BLaER1 treated with 17β-estradiol and CSF1 and Interleukin-3, amounts not matched to agents 10 nM and 100 nM (cell line): Measurements from ENCODE around the gene C21orf91.

Experiments used
- H3K27ac ChIP-seq, 11 experiments: shearing (Covaris generic); formaldehyde crosslinking; 2 replicates each; pipeline ENCODE4 v1.8.1; 2022
- H3K27me3 ChIP-seq, 11 experiments: shearing (Covaris generic); formaldehyde crosslinking; 2 replicates each; pipeline ENCODE4 v1.8.1; 2022
- H3K36me3 ChIP-seq, 11 experiments: shearing (Covaris generic); formaldehyde crosslinking; 2 replicates each; pipeline ENCODE4 v1.8.1; 2022
- H3K4me1 ChIP-seq, 10 experiments: shearing (Covaris generic); formaldehyde crosslinking; 2 replicates each; pipeline ENCODE4 v1.8.1; 2022
- H3K4me2 ChIP-seq, 11 experiments: shearing (Covaris generic); formaldehyde crosslinking; 2 replicates each; pipeline ENCODE4 v1.8.1; 2022
- H3K4me3 ChIP-seq, 10 experiments: shearing (Covaris generic); formaldehyde crosslinking; 2 replicates each; pipeline ENCODE4 v1.8.1; 2022
- H3K9ac ChIP-seq, 11 experiments: shearing (Covaris generic); formaldehyde crosslinking; 2 replicates each; pipeline ENCODE4 v1.8.1; 2022
- H3K9me3 ChIP-seq, 11 experiments: shearing (Covaris generic); formaldehyde crosslinking; replicated peaks in 1 of 11; 2 replicates each; pipeline ENCODE4 v1.8.1; 2022
- H4K20me1 ChIP-seq, 11 experiments: shearing (Covaris generic); formaldehyde crosslinking; 2 replicates each; pipeline ENCODE4 v1.8.1; 2022
- Cebpa-rat ChIP-seq, 11 experiments: shearing (Covaris generic); IDR thresholded peaks; 2 replicates each; pipeline ENCODE4 v1.8.1; 2022

The C21orf91 gene

DNA sequence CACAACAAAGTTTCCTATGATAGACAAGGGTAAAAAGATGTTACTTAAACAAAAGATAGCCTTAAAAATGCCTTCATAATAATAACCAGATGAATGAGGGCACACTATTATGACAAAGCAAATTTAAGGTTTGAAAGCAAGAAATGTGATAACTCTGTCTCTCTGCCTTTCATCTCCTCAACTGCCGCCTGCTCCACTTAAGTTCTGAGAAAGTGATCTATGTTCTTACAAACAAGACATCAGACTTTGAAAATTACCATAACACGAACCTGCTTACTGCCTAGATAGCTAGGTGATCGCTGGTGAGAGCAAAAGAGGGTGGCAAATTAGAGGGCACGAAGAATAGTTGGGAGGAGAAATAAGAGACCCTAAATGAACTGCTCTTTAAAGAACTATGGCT, 13.2 kb downstream of the C21orf91 start:
- no peak for TF ChIP-seq Cebpa-rat (IDR thresholded peaks at IDR 0.05)
- peaks cover 44 to 61% (median 52%) of the 10 kb centered on the region in 11 experiments for H3K9me3 ChIP-seq
- peaks cover 0 to 5% (median 0%) of the 10 kb centered on the region in 11 experiments; a peak in 2 of 22 replicates for H3K27me3 ChIP-seq
- H4K20me1 ChIP-seq = peaks cover 0 to 13% (median 6%) of the 10 kb centered on the region in 11 experiments; a peak in 7 of 22 replicates
- peaks cover 54 to 93% (median 81%) of the 10 kb centered on the region in 11 experiments for H3K36me3 ChIP-seq
- peaks cover 0 to 15% (median 0%) of the 10 kb centered on the region in 10 experiments; a peak in 7 of 20 replicates for H3K4me1 ChIP-seq
- H3K4me3 ChIP-seq = no peak overlapping the region
- no peak overlapping the region for H3K9ac ChIP-seq
- H3K27ac ChIP-seq = no peak overlapping the region
- H3K4me2 ChIP-seq = no peak overlapping the region

DNA sequence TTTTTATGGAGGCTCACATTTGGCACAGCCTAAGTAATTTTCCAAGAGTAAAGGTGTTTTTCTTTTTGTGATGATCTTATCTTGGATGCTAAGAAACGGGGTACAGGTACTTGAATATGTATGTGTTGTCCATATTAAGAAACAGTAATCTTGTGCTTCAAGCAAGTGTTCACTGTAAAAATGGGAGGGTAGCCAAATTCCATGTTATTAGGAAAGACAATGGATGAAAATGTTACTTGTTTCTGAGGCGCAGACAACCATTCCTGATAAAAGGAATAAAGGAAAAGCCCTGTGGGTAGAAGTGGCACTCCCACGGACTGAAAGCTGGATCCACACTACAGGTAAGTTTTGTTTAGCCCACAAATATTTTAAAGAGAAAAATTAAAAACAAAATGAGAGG, 15.6 kb downstream of the C21orf91 start:
- Histone ChIP-seq H3K27ac (no peak overlapping the region), H3K4me1 (peaks cover 0 to 15% (median 0%) of the 10 kb centered on the region in 10 experiments; a peak in 7 of 20 replicates), H4K20me1 (peaks cover 0 to 22% (median 11%) of the 10 kb centered on the region in 11 experiments; a peak in 11 of 22 replicates), H3K4me2 (peak overlapping the region in 3 of 11 experiments; percentile 36 to 58 (median 56); a peak in 6 of 22 replicates), H3K4me3 (no peak overlapping the region), H3K9ac (no peak overlapping the region), H3K9me3 (peaks cover 22 to 36% (median 28%) of the 10 kb centered on the region in 11 experiments), H3K27me3 (peaks cover 0 to 5% (median 0%) of the 10 kb centered on the region in 11 experiments; a peak in 2 of 22 replicates), H3K36me3 (peaks cover 31 to 71% (median 62%) of the 10 kb centered on the region in 11 experiments)
- no peak for TF ChIP-seq Cebpa-rat (IDR thresholded peaks at IDR 0.05)

DNA sequence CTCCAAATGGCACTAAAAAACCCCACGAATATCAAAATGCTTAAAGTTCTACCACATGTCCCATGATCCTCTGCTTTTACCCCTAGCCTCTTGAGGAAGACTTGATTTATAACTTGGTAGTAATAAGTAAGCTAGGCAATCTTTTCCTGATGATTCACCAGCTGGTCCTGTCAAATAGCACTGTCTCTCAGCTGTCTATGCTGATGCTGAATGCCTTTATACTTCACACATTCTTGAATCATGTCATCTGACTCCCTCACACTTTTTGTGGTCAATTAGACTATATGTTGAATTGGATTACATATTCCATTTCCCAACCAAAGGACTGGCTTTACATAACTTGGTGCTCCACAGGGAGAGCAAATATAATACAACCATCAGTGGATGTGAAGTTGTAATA, 16.6 kb downstream of the C21orf91 start:
- H3K36me3 ChIP-seq = peaks cover 22 to 61% (median 53%) of the 10 kb centered on the region in 11 experiments

DNA sequence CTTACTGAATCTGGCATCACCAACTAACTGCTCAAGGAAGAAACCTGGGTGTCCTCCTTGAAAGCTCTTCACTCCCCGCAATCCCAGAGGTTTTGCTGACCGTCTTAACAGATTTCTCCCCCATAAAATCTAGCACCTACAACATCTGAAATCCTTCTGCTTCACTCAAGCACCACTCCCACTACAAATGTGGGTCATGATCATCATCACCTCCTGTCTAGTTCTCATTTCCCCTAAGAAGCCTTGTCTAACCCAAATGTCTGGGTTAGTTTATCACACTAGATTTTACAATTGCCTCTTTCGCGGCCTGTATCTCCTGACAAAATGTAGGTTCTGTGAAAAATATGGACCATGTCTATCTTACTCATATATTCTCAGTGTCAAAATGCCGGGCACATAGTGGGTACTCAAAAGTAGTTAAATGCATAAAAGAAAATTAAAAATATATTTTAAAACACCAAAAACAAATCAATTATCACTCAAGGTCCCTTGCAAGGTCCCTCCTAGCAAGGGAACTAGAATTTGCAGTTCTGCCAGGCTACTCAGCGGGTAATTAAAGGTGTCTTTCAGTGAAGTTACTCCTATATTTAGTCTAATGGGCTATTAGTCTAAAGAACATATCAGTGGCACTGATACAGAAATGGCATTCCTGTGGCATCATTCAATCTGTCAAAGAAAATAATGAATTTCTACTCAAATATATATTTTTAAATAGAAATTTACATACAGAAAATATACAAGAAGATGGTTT, 19.6 kb downstream of the C21orf91 start:
- Histone ChIP-seq H3K4me2 (no peak overlapping the region), H3K36me3 (peaks cover 6 to 64% (median 50%) of the 10 kb centered on the region in 11 experiments; a peak in 21 of 22 replicates), H3K4me1 (peaks cover 0 to 31% (median 8%) of the 10 kb centered on the region in 10 experiments; a peak in 12 of 20 replicates), H3K27ac (no peak overlapping the region), H3K27me3 (peaks cover 0 to 5% (median 0%) of the 10 kb centered on the region in 11 experiments; a peak in 2 of 22 replicates), H4K20me1 (peaks cover 0 to 24% (median 11%) of the 10 kb centered on the region in 11 experiments; a peak in 11 of 22 replicates), H3K9me3 (peaks cover 0 to 12% (median 6%) of the 10 kb centered on the region in 11 experiments; a peak in 13 of 22 replicates), H3K9ac (no peak overlapping the region), H3K4me3 (no peak overlapping the region)
- no peak for TF ChIP-seq Cebpa-rat (IDR thresholded peaks at IDR 0.05)

More for the DNA sequence above, 16.6 kb downstream of the C21orf91 start:
- Histone ChIP-seq H3K27me3 (peaks cover 0 to 5% (median 0%) of the 10 kb centered on the region in 11 experiments; a peak in 2 of 22 replicates), H3K9ac (no peak overlapping the region), H3K4me2 (no peak overlapping the region), H3K27ac (no peak overlapping the region), H3K4me3 (no peak overlapping the region), H3K9me3 (peaks cover 12 to 27% (median 19%) of the 10 kb centered on the region in 11 experiments), H3K4me1 (peaks cover 0 to 22% (median 0%) of the 10 kb centered on the region in 10 experiments; a peak in 7 of 20 replicates), H4K20me1 (peaks cover 0 to 26% (median 11%) of the 10 kb centered on the region in 11 experiments; a peak in 11 of 22 replicates)
- TF ChIP-seq Cebpa-rat (IDR thresholded peaks at IDR 0.05) = no peak

DNA sequence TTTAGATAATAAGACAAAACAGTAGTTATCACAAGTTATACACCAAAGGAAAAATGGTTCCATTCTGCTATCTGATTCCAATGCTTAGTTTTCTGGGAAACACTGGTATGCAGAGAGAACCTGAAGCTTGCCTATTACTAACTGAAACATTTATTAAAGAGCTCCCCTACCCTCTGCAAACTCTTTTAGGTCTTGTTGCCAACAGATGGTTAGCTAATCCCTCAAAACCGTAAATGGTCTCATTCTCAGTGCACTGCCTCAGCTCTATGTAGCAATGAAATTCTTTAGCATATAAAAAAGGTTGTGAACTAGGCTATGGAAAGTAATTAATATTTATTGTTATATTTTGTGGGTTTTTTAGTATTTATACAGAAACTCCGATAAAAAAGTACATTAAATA, 20.4 kb downstream of the C21orf91 start:
- Histone ChIP-seq H3K4me3 (no peak overlapping the region), H3K4me2 (no peak overlapping the region), H3K27me3 (peaks cover 0 to 5% (median 0%) of the 10 kb centered on the region in 11 experiments; a peak in 2 of 22 replicates), H3K27ac (no peak overlapping the region), H3K36me3 (peaks cover 6 to 68% (median 49%) of the 10 kb centered on the region in 11 experiments; a peak in 21 of 22 replicates), H3K9me3 (peaks cover 0 to 12% (median 6%) of the 10 kb centered on the region in 11 experiments; a peak in 13 of 22 replicates), H3K4me1 (peaks cover 0 to 30% (median 13%) of the 10 kb centered on the region in 10 experiments; a peak in 13 of 20 replicates), H4K20me1 (peaks cover 0 to 24% (median 10%) of the 10 kb centered on the region in 11 experiments; a peak in 11 of 22 replicates), H3K9ac (no peak overlapping the region)
- TF ChIP-seq Cebpa-rat (IDR thresholded peaks at IDR 0.05) = no peak

DNA sequence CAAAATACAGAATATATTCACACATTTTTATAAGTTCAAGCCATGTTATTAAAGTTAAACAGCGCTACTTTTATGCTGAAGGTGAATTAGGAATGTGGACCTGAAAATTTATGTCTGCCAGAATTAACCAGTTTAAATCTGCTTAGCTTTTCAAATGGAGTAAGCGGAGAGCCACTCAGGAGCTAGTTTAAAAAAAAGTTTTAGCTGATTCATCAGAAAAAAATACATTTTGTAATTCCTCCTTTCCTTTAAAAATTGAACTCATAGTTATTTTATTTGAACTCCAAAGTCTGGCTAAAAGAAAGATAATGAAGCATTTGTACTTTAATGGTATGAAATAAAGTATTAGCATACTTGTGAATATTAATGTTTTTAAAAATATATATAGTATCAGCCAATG, 21.2 kb downstream of the C21orf91 start:
- Histone ChIP-seq H3K27me3 (peaks cover 0 to 5% (median 0%) of the 10 kb centered on the region in 11 experiments; a peak in 2 of 22 replicates), H3K4me2 (peak overlapping the region in 1 of 11 experiments; percentile 23; a peak in 1 of 22 replicates), H3K36me3 (peaks cover 9 to 68% (median 48%) of the 10 kb centered on the region in 11 experiments; a peak in 21 of 22 replicates), H4K20me1 (peaks cover 0 to 22% (median 6%) of the 10 kb centered on the region in 11 experiments; a peak in 9 of 22 replicates), H3K4me1 (peaks cover 0 to 31% (median 16%) of the 10 kb centered on the region in 10 experiments; a peak in 12 of 20 replicates), H3K27ac (no peak overlapping the region), H3K4me3 (no peak overlapping the region), H3K9me3 (peaks cover 0 to 12% (median 6%) of the 10 kb centered on the region in 11 experiments; a peak in 12 of 22 replicates), H3K9ac (no peak overlapping the region)
- TF ChIP-seq Cebpa-rat (IDR thresholded peaks at IDR 0.05) = no peak

DNA sequence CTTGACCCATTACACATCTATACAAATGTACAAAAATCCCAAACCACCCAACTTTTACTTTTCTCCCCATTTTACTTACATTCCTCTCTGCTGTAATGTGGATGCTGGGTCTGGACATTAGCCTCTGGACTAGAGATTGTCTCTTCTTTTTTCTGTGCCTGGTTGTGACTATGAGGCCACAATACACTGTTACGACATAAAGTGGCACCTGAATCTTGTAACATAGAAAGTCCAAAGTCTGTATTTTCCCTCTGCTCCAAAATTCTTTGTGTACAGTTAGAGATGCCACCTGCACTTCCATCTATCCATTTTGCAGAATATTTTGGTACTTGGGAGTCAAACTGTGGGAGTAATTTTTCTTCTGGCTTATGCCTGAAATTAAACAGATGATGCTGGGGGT, 22.7 kb downstream of the C21orf91 start:
- TF ChIP-seq Cebpa-rat (IDR thresholded peaks at IDR 0.05) = no peak
- peaks cover 0 to 31% (median 16%) of the 10 kb centered on the region in 10 experiments; a peak in 12 of 20 replicates for H3K4me1 ChIP-seq
- no peaks in the 10 kb centered on the region for H3K27me3 ChIP-seq
- H3K27ac ChIP-seq = no peak overlapping the region
- H3K9me3 ChIP-seq = peaks cover 0 to 7% (median 0%) of the 10 kb centered on the region in 11 experiments; a peak in 6 of 22 replicates
- no peak overlapping the region for H3K4me2 ChIP-seq
- H3K36me3 ChIP-seq = peaks cover 8 to 70% (median 51%) of the 10 kb centered on the region in 11 experiments; a peak in 21 of 22 replicates
- H4K20me1 ChIP-seq = peaks cover 0 to 16% (median 6%) of the 10 kb centered on the region in 11 experiments; a peak in 8 of 22 replicates
- H3K9ac ChIP-seq = no peak overlapping the region
- H3K4me3 ChIP-seq = no peak overlapping the region

DNA sequence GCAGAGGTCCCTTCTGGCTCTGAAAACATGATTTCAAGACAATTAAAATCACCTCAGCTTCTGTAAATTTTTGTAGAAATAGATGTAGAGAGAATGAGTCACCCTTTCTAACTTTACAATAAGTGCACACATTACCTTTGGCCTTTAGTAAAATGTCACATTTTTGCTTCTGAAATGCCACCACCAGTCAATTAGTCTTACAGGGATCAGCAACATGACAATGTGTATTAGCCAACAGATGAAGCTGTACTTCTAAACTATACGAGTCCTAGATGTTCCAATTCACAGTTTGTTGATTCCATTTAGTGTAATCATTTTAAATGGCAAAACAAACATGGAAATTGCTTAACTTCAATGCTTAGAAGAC, 23.1 kb downstream of the C21orf91 start:
- peaks cover 8 to 66% (median 52%) of the 10 kb centered on the region in 11 experiments; a peak in 21 of 22 replicates for H3K36me3 ChIP-seq
- H3K4me1 ChIP-seq = peaks cover 0 to 31% (median 16%) of the 10 kb centered on the region in 10 experiments; a peak in 12 of 20 replicates
- peaks cover 0 to 4% (median 0%) of the 10 kb centered on the region in 11 experiments; a peak in 5 of 22 replicates for H3K9me3 ChIP-seq
- H3K27me3 ChIP-seq = no peaks in the 10 kb centered on the region
- no peak overlapping the region for H3K9ac ChIP-seq
- H3K27ac ChIP-seq = no peak overlapping the region
- no peak overlapping the region for H3K4me3 ChIP-seq
- no peak for TF ChIP-seq Cebpa-rat (IDR thresholded peaks at IDR 0.05)
- H3K4me2 ChIP-seq = no peak overlapping the region
- peaks cover 0 to 16% (median 6%) of the 10 kb centered on the region in 11 experiments; a peak in 8 of 22 replicates for H4K20me1 ChIP-seq
